Right atrium auricular region (tissue), 2 donors: ENCODE data around the gene UTS2R. TPM values are rescaled to one million over a fixed set of nuclear protein-coding genes. Genes with fewer than 3 reads are reported as not detected.

Experiments
- DNase-seq: peaks from one replicate; pipeline ENCODE4 v3.0.0-alpha.2; 2019; ENCODE audit warnings: low spot score
- H3K27ac ChIP-seq, 2 donors: fragments of 200-600 bp; sonication (generic); 1 replicate in 1 of 2; 2 replicates in 1 of 2; pipeline ENCODE4 v1.5.1; 2016 to 2019
- H3K27me3 ChIP-seq, 2 donors: fragments of 200-600 bp; sonication (generic); one replicate each; pipeline versions ENCODE4 v1.5.1 to v1.6.0; 2017 to 2019
- H3K36me3 ChIP-seq: fragments of 200-600 bp; sonication (generic); one replicate; pipeline ENCODE4 v1.5.1; 2016
- H3K4me1 ChIP-seq, 2 donors: fragments of 200-600 bp; sonication (generic); one replicate each; pipeline versions ENCODE4 v1.5.1 to v1.6.0; 2017 to 2019
- H3K4me3 ChIP-seq, 2 donors: fragments of 200-600 bp; sonication (generic); 1 replicate in 1 of 2; 2 replicates in 1 of 2; pipeline ENCODE4 v1.5.1; 2017 to 2019; ENCODE audit warnings: mild to moderate bottlenecking in 1 of 2, moderate library complexity in 1 of 2
- H3K9me3 ChIP-seq, 2 donors: fragments of 200-600 bp; sonication (generic); one replicate each; pipeline ENCODE4 v1.5.1; 2019
- CTCF ChIP-seq, 2 donors: fragments of 200-600 bp; sonication (generic); IDR thresholded peaks; one replicate each; pipeline ENCODE4 v1.5.1; 2019; ENCODE audit warnings: antibody characterized with exemption in 2 of 2
- total RNA-seq, 2 donors: library from RNA; depleted of rRNA; stranded (reverse); fragments of >200 nt; gene quantifications; one replicate each; pipeline ENCODE4 v1.1.0, GENCODE V29; 2016

UTS2R gene
- 10 to 100 TPM in 1 of 2 donors, under 1 TPM in 1; 0.44 to 16.9 TPM for total RNA-seq

DNA sequence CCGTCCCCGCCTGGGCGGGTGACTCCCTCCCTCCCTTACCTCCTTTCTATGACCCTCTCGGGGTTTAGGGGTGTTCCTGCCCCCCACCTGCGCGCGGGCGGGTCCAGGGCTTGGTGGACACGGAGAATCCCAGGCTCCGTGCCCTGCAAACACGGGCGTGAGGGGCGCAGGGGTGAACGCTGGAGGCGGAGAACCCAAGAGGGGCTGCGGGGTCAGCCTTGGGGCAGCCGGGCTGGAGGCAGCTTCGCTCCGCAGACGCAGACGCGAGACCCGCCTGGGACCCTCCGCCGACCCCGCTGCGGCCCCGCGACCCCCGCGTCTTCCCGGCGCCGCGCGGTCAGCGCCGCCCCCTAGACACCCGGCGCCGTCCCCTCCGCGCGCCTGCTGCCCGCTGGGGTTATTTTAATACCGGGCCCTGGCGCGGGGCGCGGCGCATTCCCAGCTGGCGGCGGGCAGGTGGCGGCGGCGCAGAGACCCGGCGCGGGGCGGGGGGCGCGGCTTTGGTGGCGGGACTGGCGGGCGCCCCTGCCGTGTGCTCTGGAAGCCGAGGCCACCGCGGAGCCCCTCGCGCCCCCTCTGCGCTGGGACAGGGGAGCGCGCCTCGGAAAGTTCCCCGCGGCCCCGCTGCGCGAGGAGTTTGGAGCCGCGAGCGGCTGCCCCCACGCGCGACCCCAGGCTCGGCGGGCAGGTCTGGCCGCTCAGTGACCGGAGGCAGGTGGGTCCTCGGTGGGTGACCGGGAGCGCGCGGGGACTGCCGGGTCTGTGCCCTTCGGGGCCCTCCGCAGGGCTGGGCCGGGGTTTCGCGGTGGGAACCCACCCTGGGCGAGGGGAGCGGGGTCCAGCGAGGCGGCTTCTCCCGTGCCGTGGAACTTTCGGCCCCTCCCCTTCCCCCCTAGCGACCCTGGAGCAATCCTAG lies at the start of gene UTS2R:
Gene UTS2R (plus strand): TSS at position 433 of the 916 bp plus-strand sequence. CDS start 2,560 bp downstream, outside the sequence.
- DNase-seq: no peak
- peak within 1 kb of the TSS in 1 of 2 donors; percentile 22 for H3K27ac ChIP-seq
- peak within 1 kb of the TSS; percentile 33 to 43 for H3K4me3 ChIP-seq
- H3K27me3 ChIP-seq: peaks cover 0 to 17% of the 10 kb centered on the region in 2 donors
- H3K9me3 ChIP-seq: no peaks in the 10 kb centered on the region
- no peaks in the 10 kb centered on the region for H3K36me3 ChIP-seq
- TF ChIP-seq CTCF (IDR thresholded peaks at IDR 0.05): no peak
- peaks cover 0 to 27% of the 10 kb centered on the region in 2 donors for H3K4me1 ChIP-seq

GRCh38 chr17:82321947-82322466 lies 49.6 kb upstream of the UTS2R start:
- Histone ChIP-seq H3K4me1 (peaks cover 0 to 8% of the 10 kb centered on the region in 2 donors), H3K27me3 (no peaks in the 10 kb centered on the region), H3K4me3 (no peak overlapping the region), H3K36me3 (no peaks in the 10 kb centered on the region), H3K9me3 (no peaks in the 10 kb centered on the region), H3K27ac (no peak overlapping the region)
- no peak for TF ChIP-seq CTCF (IDR thresholded peaks at IDR 0.05)
- DNase-seq: no peak

DNA sequence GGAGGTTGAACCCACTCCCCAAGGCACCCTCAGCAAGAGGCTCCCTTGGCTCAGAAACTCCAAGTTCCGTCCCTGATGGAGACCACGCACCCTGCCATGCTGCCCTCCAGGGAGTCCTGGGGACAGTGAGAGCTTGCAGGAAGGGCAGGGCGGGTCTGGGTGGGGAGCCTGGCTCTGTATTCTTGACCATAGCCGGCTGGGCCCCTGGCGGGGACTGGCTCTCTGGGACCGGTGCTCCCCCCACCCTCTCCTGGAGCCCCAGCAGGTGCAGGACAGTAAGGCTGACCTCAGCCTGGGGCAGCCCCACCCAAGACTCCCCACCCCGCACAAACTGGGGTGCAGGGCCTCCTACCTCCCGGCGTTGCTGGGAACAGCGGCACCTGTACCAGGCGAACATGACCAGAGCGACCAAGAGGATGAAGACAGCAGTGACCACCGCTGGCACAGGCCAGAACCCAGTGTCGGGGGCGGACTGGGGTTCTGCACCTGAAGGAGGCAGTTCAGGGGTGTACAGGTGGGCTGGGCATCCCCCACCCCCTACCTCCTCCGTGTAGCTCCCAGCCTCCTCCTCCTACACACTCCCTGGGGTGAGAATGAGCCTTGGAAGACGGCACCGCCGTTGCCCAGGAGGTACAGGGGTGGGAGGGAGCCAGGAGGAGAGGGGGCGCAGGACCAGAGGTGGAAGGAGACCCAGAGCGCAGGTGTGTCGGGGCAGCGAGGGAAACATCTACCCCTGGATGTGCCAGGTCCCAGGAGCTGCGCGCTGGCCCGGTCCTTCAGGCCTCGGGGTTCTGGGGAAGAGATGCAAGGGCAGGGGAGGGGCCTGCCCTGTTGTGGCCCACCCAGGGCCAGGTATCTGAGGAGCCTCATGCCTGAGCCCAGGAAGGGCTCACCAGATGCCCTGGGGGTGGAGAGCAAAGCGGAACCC lies 48.8 kb upstream of the UTS2R start:
- TF ChIP-seq CTCF (IDR thresholded peaks at IDR 0.05): no peak
- Histone ChIP-seq H3K4me3 (no peak overlapping the region), H3K27ac (no peak overlapping the region), H3K4me1 (peaks cover 0 to 8% of the 10 kb centered on the region in 2 donors), H3K36me3 (no peaks in the 10 kb centered on the region), H3K9me3 (no peaks in the 10 kb centered on the region), H3K27me3 (no peaks in the 10 kb centered on the region)
- no peak for DNase-seq

DNA sequence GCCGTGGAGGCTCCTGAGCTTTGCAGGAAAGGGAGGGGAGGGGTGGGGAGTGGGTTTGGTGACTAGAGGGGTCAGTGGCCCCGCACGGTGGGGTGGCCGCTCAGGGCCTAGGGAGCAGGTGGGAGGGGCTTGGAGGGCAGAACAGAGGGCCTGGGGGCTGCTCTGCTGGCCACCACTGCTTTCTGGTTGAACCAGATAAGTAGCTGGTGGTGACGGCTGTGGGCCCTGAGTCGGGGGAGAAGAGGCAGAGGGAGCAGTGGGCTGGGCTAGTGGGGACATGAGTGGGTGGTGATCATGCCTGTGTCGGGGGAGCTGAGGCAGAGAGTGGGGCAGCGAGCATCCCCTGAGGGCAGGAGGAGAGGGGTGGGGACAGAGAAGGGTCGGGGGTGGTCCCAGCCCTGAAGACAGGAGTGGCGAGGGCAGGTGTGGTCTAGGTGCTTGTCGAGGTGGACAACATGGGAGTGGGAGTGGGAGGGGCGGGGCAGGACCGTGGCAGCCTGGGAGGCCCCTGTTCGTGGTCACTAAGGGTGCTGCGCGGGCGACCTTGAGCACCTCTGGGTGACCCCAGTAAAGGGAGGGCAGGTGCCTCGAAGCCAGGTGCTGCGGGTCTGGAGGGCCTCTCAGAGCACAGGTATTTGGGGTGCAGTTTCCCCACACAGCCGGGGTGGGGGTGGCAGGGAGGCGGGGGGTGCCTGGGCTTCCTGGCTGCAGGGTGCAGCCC lies 47.9 kb upstream of the UTS2R start:
- DNase-seq: no peak
- TF ChIP-seq CTCF (IDR thresholded peaks at IDR 0.05): no peak
- H3K27me3 ChIP-seq: no peaks in the 10 kb centered on the region
- no peaks in the 10 kb centered on the region for H3K36me3 ChIP-seq
- H3K4me1 ChIP-seq: peaks cover 0 to 8% of the 10 kb centered on the region in 2 donors
- no peak overlapping the region for H3K27ac ChIP-seq
- no peak overlapping the region for H3K4me3 ChIP-seq
- H3K9me3 ChIP-seq: no peaks in the 10 kb centered on the region
